GM18505 (cell line): ENCODE results near the gene TECR.
"Not testable (repeated sequence)": the region's sequence is repeated elsewhere in the genome, so short reads cannot be mapped to it uniquely, and the experiment has no call there.

ENCODE experiments used
- ATAC-seq: cut with Tn5 transposase; IDR thresholded peaks from one replicate; pipeline ENCODE4 v1.9.1; 2021; ENCODE audit not compliant: unreplicated experiment
- POLR2A ChIP-seq: IDR thresholded peaks from 4 replicates; pipeline ENCODE4 v1.6.1; 2011; ENCODE audit warnings: borderline replicate concordance; ENCODE audit not compliant: insufficient read depth, insufficient read length; ENCODE audit errors: extremely low read depth

Gene TECR

DNA sequence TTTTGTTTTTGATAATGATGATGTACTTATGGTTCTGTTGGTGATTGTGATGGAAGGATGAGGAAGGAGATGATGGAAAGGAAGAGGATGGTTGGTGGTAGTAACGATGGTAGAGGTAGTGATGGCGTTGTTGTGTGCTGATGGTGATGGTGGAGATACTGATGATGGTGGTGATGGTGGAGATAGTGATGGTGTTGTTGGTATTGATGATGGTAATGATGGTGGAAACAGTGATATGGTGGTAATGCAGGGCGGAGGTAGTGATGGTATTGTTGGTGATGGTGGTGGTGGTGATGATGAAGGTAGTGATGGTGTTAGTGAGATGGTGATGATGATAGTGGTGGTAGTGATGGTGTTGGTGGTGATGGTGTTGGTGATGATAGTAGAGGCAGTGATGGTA, 66.2 kb downstream of the TECR start:
- TF ChIP-seq POLR2A: no peak
- ATAC-seq: no peak

DNA sequence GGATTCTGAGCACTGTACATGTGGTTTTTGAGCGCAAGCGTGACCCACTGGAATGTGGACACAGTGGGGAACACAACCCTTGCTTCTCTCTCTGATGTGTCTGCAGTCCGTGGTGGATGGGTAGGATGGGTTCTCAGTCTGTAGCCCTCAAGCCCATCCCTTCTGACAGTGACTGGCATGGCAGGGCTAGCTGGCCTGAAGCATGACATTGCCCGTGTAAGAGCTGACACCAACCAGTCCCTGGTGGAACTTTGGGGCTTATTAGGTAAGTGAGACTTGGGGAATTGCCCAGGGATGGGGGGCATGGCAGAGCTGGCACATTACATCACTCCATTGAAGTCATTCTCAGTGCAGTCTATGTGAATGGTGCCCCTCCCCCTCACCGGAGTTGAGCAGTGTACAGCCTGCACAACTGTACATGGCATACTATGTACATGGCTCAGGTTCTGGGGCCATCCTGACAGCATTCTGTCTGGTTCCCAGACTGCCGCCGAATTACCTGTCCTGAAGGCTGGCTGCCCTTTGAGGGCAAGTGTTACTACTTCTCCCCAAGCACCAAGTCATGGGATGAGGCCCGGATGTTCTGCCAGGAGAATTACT, 70.3 kb downstream of the TECR start:
- TF ChIP-seq POLR2A: no peak
- no peak for ATAC-seq

DNA sequence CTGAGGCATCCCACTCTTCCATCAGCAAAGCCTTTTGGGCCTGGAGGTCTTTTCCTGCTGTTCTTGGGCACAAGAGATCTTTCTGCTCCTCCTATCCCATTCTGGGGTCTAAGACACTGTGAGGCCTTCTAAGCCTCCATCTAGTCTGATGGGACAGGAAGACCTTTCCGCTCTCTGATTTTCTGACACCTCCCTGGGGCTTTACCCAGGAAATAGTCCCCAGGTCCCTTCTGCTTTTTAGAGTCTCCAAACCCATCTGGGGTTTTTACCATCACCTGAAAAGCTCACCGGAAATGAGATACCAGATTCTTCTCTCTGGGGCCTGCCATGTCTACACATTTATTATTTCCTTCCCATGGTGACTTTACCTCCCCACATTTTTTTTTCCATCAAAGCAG, 74.6 kb downstream of the TECR start:
- peak; percentile 53 for TF ChIP-seq POLR2A
- peak; percentile 72 for ATAC-seq

DNA sequence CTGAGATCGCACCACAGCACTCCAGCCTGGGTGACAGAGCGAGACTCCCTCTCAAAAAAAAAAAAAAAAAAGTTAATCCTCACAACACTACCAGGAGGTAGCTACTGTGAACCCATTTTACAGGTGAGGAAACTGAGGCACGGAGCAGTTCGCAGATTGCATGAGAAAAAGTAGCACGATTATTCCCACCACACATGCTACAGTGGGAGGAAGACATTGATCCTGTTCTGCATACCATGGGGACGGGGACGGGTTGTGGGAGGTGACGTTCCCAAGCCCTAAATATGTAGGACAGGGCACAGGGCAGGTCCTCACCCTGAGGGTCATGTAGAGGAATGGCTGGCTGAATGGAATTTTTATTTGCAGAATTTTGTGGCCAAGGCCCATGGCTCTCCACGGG, 77.2 kb downstream of the TECR start:
- no peak for ATAC-seq
- TF ChIP-seq POLR2A: peak; percentile 22

DNA sequence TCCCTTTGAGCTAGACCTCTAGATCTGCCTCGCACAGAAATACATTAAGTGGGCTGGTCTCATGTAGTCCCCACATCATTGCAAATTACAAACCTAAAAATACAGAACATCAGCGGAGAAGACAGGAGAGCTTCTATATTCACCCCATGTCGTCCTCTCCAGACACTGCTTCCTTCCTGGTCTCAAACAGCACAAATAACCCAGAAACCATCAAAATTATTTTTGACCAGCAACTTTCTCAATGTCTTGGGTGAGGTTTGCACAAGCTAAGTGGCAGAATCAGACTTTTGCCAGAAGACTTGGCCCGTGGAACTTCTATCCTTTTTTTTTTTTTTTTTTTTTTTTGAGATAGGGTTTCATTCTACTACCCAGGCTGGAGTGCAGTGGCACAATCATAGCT, 81.7 kb downstream of the TECR start:
- TF ChIP-seq POLR2A: no peak
- no peak for ATAC-seq

DNA sequence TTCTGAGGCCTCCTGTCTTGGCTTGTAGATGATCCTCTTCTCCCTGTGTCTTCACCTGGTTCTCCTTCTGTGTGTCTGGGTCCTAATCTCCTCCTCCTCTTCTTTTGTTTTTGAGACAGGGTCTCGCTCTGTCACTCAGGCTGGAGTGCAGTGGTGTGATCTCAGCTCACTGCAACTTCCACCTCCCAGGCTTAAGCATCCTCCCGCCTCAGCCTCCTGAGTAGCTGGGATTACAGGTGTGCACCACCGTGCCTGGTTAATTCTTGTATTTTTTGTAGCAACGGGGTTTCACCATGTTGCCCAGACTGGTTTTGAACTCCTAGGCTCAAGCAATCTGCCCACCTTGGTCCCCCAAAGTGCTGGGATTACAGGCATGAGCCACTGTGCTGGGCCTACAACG, 82.8 kb downstream of the TECR start:
- ATAC-seq: not testable (repeated sequence)

DNA sequence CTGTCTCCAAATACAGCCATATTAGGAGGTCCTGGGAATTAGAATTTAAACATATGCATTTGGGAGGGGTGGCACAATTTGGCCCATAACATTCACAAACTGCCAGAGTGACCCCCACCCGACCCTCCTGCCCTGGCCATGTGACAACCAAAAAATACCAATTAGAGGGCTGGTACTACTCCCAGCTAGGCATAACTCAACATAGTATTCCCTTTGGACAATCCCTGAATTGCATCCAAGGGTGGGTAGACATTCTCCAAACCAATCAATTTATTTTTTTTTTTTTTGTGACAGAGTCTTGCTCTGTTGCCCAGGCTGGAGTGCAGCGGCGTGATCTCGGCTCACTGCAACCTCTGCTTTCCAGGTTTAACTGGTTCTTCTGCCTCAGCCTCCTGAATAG, 83.3 kb downstream of the TECR start:
- no peak for TF ChIP-seq POLR2A
- ATAC-seq: no peak

DNA sequence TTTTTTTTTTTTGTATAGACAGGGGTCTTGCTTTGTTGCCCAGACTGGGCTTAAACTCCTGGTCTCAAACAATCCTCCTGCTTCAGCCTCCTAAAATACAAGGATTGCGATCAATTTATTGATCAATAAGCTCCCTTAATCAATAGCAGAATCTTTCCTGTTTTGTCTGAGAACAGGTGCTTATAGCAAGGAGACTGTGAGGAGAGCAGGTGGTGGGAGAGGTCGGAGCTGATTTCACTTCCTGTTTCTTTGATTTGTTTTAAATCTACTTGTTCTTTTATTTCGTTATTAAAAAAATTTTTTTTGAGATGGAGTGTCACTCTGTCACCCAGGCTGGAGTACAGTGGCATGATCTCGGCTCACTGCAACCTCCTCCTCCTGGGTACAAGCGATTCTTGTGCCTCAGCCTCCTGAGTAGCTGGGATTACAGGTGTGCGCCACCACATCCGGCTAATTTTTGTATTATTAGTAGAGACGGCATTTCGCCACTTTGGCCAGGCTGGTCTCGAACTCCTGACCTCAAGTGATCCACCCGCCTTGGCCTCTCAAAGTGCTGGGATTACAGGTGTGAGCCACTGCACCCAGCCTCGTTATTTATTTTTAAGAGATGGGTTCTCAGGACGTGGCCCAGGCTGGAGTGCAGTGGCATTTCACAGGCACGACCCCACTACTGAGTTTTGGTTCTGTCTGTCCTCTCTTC, 84.2 kb downstream of the TECR start:
- ATAC-seq: not testable (repeated sequence)

DNA sequence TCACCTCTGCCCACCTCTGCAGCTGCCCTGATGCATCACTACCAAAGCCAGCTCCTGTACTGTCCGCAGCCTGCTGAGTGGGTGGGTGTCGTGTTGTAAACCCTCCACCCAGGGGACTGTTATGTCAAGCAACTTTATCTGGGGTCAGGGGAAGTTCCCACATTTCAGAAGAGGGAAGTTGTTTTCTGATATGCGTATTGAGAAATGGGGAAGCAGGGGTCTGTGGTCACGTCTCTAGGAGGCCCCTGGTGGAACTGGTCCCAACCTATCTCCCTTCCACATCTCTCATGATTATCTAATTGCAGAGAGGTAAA, 84.7 kb downstream of the TECR start:
- ATAC-seq: no peak
- no peak for TF ChIP-seq POLR2A
